Lung (tissue), 12 donors: ENCODE data around the gene STRIP2. TPM values are rescaled to one million over a fixed set of nuclear protein-coding genes. Genes with fewer than 3 reads are reported as not detected.
"Not testable (repeated sequence)": the region's sequence is repeated elsewhere in the genome, so short reads cannot be mapped to it uniquely, and the experiment has no call there.

Source experiments
- ATAC-seq: fragments of 200-7000 bp; cut with Tn5 transposase; one replicate; pipeline ENCODE4 v1.9.1; 2020; ENCODE audit warnings: moderate number of reproducible peaks; ENCODE audit not compliant: insufficient read depth, low FRiP score
- DNase-seq, 3 donors: peaks; one replicate each; pipeline ENCODE4 v3.0.0-alpha.2; 2013 to 2017
- H3K27ac ChIP-seq, 2 donors: one replicate each; pipeline ENCODE4 v1.5.1; 2013; ENCODE audit warnings: mild to moderate bottlenecking in 2 of 2, moderate library complexity in 2 of 2, control low read depth in 1 of 2, inconsistent platforms in 1 of 2, low read depth in 1 of 2, low read length in 1 of 2
- H3K27me3 ChIP-seq, 3 donors: one replicate each; pipeline ENCODE4 v1.5.1; 2013; ENCODE audit warnings: low read length in 2 of 3; ENCODE audit not compliant: control insufficient read depth in 3 of 3, insufficient read depth in 3 of 3
- H3K36me3 ChIP-seq, 4 donors: one replicate each; pipeline ENCODE4 v1.5.1; 2013; ENCODE audit warnings: low read length in 4 of 4, mild to moderate bottlenecking in 1 of 4, moderate library complexity in 1 of 4; ENCODE audit not compliant: control insufficient read depth in 4 of 4, insufficient read depth in 4 of 4
- H3K4me1 ChIP-seq, 5 donors: one replicate each; pipeline ENCODE4 v1.5.1; 2013; ENCODE audit warnings: low read length in 5 of 5, mild to moderate bottlenecking in 2 of 5, moderate library complexity in 1 of 5; ENCODE audit not compliant: control insufficient read depth in 5 of 5, insufficient read depth in 5 of 5
- H3K4me3 ChIP-seq: one replicate; pipeline ENCODE4 v1.5.1; 2013; ENCODE audit warnings: mild to moderate bottlenecking, control low read depth, moderate library complexity
- H3K9ac ChIP-seq, 2 donors: one replicate each; pipeline ENCODE4 v1.5.1; 2013; ENCODE audit warnings: low read length in 2 of 2, control low read depth in 1 of 2; ENCODE audit not compliant: insufficient read depth in 1 of 2
- H3K9me3 ChIP-seq, 4 donors: one replicate each; pipeline ENCODE4 v1.5.1; 2013; ENCODE audit warnings: low read length in 3 of 4, mild to moderate bottlenecking in 1 of 4, moderate library complexity in 1 of 4; ENCODE audit not compliant: control insufficient read depth in 4 of 4, insufficient read depth in 3 of 4
- WGBS, 2 donors: extraction: QIAGEN DNeasy Blood & Tissue Kit; methylation state at CpG; one replicate each; pipeline ENCODE4 v1.1.7; 2013; 5-methylcytosine and 5-hydroxymethylcytosine counted together
- polyA plus RNA-seq, 2 donors: library from polyadenylated mRNA; stranded (reverse); fragments of 200-250 nt; gene quantifications; one replicate each; pipeline ENCODE4 v1.2.1, GENCODE V29; 2013
- total RNA-seq, 2 donors: library from RNA; depleted of rRNA in 1 of 2; stranded (reverse); fragments of >200 nt in 1 of 2; gene quantifications; one replicate each; pipeline ENCODE4 v1.2.1, GENCODE V29; 2014 to 2021
- TF ChIP-seq, protein P1 (sequence below): IDR thresholded peaks from 2 replicates; pipeline ENCODE4 v1.5.1; 2012; ENCODE audit warnings: mild to moderate bottlenecking; ENCODE audit errors: control extremely low read depth, extremely low read depth
- donor health status: control.
- donor health status: control.
- donor health status: Bipolar disorder and iron deficiency.
- donor health status: healthy.
- donor health status: DM: yes; HTN: yes; CAD: no.

Gene STRIP2
- total and polyA plus RNA-seq, 4 donors, result 1.1 to 2.1 (median 1.7) TPM

DNA sequence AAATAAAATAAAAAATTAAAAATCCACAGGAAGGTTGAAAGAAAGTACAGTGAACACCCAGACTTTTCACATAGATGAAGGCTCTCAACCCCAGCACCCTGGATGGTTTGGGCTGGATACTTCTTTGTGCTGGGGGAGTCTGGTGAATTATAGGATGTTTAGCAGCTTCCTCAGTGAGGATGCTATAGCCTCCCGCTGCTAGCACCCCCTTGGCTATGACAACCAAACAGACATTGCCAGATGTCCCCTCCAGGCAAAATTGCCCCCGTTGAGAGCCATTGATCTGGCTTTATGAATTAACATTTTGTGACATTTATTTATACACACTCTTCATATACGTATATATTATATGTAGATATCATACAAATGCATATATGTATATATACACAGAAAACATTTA, 89.7 kb downstream of the STRIP2 start:
- Histone ChIP-seq H3K4me1 (no peaks in the 10 kb centered on the region), H3K27ac (no peak overlapping the region), H3K9me3 (peaks cover 0 to 3% (median 0%) of the 10 kb centered on the region in 4 donors), H3K27me3 (peaks cover 0 to 9% (median 0%) of the 10 kb centered on the region in 3 donors), H3K9ac (no peak overlapping the region), H3K4me3 (no peak overlapping the region), H3K36me3 (no peaks in the 10 kb centered on the region)
- DNase-seq (no peak), ATAC-seq (no peak)
- TF ChIP-seq, protein P1, sequence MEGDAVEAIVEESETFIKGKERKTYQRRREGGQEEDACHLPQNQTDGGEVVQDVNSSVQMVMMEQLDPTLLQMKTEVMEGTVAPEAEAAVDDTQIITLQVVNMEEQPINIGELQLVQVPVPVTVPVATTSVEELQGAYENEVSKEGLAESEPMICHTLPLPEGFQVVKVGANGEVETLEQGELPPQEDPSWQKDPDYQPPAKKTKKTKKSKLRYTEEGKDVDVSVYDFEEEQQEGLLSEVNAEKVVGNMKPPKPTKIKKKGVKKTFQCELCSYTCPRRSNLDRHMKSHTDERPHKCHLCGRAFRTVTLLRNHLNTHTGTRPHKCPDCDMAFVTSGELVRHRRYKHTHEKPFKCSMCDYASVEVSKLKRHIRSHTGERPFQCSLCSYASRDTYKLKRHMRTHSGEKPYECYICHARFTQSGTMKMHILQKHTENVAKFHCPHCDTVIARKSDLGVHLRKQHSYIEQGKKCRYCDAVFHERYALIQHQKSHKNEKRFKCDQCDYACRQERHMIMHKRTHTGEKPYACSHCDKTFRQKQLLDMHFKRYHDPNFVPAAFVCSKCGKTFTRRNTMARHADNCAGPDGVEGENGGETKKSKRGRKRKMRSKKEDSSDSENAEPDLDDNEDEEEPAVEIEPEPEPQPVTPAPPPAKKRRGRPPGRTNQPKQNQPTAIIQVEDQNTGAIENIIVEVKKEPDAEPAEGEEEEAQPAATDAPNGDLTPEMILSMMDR, result no peak
- 79 to 83% methylated on average over 3 of the region's 3 CpGs for WGBS, 2 donors

DNA sequence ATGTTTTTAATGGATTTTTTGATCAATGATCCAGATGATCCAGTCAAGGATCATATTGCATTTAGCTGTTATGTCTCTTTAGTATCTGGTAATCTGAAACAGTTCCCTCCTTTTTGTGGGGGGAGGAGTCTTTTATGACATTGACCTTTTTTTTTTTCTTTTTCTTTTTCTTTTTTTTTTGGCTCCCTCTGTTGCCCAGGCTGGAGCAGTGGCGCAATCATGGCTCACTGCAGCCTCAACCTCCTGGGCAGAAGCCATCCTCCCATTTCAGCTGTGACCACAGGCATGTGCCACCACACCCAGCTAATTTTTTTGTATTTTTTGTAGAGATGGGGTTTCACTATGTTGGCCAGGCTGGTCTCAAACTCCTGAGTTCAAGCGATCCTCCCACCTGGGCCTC, 90.2 kb downstream of the STRIP2 start:
- H3K27ac ChIP-seq, H3K27me3 ChIP-seq, H3K4me1 ChIP-seq, H3K4me3 ChIP-seq, H3K36me3 ChIP-seq, ATAC-seq, H3K9ac ChIP-seq, DNase-seq, H3K9me3 ChIP-seq: not testable (repeated sequence)
- WGBS, 2 donors, result 79 to 96% methylated on average over 2 of the region's 2 CpGs

DNA sequence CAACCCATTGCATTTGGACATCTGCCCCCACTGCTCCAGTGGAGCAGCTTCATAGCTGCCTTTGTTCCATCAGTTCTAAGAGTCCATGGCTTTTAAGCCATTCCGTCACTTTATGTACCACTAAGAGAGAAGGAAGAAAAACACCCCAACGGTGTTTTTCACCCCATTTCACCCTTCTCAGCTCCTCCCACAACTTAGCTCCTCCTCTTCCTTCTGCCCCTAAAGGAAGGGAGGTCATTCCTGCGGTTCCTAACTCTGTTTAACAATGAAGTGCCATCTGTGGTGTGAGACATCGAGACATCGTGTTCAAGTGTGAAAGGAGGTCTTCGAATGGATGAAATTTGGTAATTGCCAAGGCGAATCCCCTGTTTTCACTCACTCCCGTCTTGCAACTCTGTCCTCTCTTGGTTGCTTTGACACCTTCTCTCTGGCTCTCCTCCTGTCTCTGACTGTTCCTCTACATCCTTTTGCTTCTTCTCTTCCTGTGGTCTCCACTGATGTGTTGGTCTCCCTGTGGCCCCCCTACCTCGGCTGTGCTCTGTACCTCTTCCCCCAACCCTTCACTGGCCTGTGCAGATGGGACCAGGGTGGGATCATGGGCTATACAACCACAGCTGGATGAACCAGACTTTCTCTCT, 91.1 kb downstream of the STRIP2 start:
- H3K4me3 ChIP-seq, result no peak overlapping the region
- TF ChIP-seq, protein P1, result no peak
- H3K27me3 ChIP-seq, result peaks cover 0 to 9% (median 0%) of the 10 kb centered on the region in 3 donors
- no peaks in the 10 kb centered on the region for H3K36me3 ChIP-seq
- DNase-seq (no peak), ATAC-seq (no peak)
- H3K27ac ChIP-seq, result no peak overlapping the region
- H3K9ac ChIP-seq, result no peak overlapping the region
- peaks cover 0 to 3% (median 0%) of the 10 kb centered on the region in 4 donors for H3K9me3 ChIP-seq
- H3K4me1 ChIP-seq, result no peaks in the 10 kb centered on the region
- 77 to 84% methylated on average over 9 of the region's 9 CpGs for WGBS, 2 donors

DNA sequence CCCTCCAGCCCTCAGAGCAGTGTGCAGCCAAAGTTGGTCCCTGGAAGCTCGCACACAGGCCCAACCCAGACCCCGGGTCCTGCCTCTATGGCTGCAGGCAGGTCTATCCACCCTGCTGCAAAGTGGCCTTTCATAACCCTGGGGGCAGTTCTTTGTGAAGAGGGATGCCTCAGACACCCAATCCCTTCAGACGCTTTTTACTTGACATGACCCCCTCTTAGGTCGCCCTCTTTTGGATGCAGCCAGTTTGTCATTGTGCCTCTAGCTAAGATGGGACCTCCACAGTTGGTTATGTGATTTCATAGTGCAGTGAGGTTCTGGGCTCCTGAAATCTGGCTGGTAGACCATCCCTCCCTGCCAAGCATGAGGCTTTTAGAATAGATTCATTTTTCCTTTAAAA, 95.4 kb downstream of the STRIP2 start:
- H3K4me3 ChIP-seq, result no peak overlapping the region
- ATAC-seq (no peak), DNase-seq (no peak)
- H3K27ac ChIP-seq, result no peak overlapping the region
- H3K36me3 ChIP-seq, result no peaks in the 10 kb centered on the region
- WGBS, 2 donors, result 88 to 93% methylated on average over 4 of the region's 4 CpGs
- H3K27me3 ChIP-seq, result no peaks in the 10 kb centered on the region
- no peaks in the 10 kb centered on the region for H3K4me1 ChIP-seq
- TF ChIP-seq, protein P1, result no peak
- H3K9ac ChIP-seq, result no peak overlapping the region
- peaks cover 0 to 3% (median 0%) of the 10 kb centered on the region in 4 donors for H3K9me3 ChIP-seq
